A549 (cell line): ENCODE results near the gene TLCD5. TPM values are rescaled to one million over a fixed set of nuclear protein-coding genes. Genes with fewer than 3 reads are reported as not detected.
A peak's percentile ranks its signal among the peaks of the same experiment; 100 is the strongest.

Source experiments
- ATAC-seq, 2 experiments: fragments of 200-7000 bp in 1 of 2; fragments of >200 bp in 1 of 2; cut with Nextera tagmentation in 1 of 2; cut with Tn5 transposase in 1 of 2; 3 replicates each; pipeline versions ENCODE4 v1.8.0 to v1.9.1; 2018 to 2020; ENCODE audit warnings: mild to moderate bottlenecking in 1 of 2, moderate library complexity in 1 of 2
- CTCF ChIA-PET: fragments of 300-600 bp; sonication (Branson Sonifier 250); formaldehyde crosslinking; extraction: SDS; loops from one replicate; lab custom pipeline; 2021; ENCODE audit warnings: antibody characterized with exemption, inconsistent platforms; lab: Yijun Ruan, JAX
- POLR2A ChIA-PET: fragments of 350-600 bp; formaldehyde crosslinking; extraction: SDS; loops from one replicate; lab custom pipeline; 2021; ENCODE audit warnings: antibody characterized with exemption, inconsistent platforms; lab: Yijun Ruan, JAX
- DNase-seq, 2 experiments: peaks; one replicate each; pipeline versions ENCODE4 v3.0.0 to v3.0.0-alpha.2; 2011 to 2016; ENCODE audit warnings: low read depth in 1 of 2, low spot score in 1 of 2
- FAIRE-seq: peaks from 2 replicates; lab custom pipeline; 2011; peaks lifted over from hg19 to GRCh38; lab: Jason Lieb, UNC
- H3K27ac ChIP-seq, 2 experiments: fragments of >200 bp; sonication (Bioruptor Twin); formaldehyde crosslinking; 3 replicates each; pipeline ENCODE4 v1.5.1; 2016 to 2017
- H3K4me1 ChIP-seq: fragments of >200 bp; sonication (Bioruptor Twin); formaldehyde crosslinking; 3 replicates; pipeline ENCODE4 v1.6.1; 2016
- H3K4me2 ChIP-seq: fragments of >200 bp; sonication (Bioruptor Twin); formaldehyde crosslinking; 3 replicates; pipeline ENCODE4 v1.6.1; 2016
- H3K4me3 ChIP-seq: fragments of >200 bp; sonication (Bioruptor Twin); formaldehyde crosslinking; 3 replicates; pipeline ENCODE4 v1.5.1; 2016
- H3K9me3 ChIP-seq: fragments of >200 bp; sonication (Bioruptor Twin); formaldehyde crosslinking; 3 replicates; pipeline ENCODE4 v1.6.1; 2016
- CBX8 ChIP-seq: fragments of 200-600 bp; sonication (generic); IDR thresholded peaks from 2 replicates; pipeline ENCODE4 v1.6.1; 2016
- CHD4 ChIP-seq: fragments of 200-600 bp; sonication (generic); IDR thresholded peaks from 2 replicates; pipeline ENCODE4 v1.6.1; 2016; ENCODE audit warnings: antibody characterized with exemption, mild to moderate bottlenecking, borderline replicate concordance
- CTCF ChIP-seq: fragments of >200 bp; sonication (Bioruptor Twin); formaldehyde crosslinking; IDR thresholded peaks from 3 replicates; pipeline ENCODE4 v1.5.1; 2016
- EHF ChIP-seq: fragments of 250-450 bp; sonication (Bioruptor Pico); IDR thresholded peaks from 2 replicates; pipeline ENCODE4 v1.5.0; 2020; ENCODE audit warnings: mild to moderate bottlenecking
- ESRRA ChIP-seq: fragments of 150-350 bp; IDR thresholded peaks from 2 replicates; pipeline ENCODE4 v1.6.1; 2014; ENCODE audit warnings: mild to moderate bottlenecking, low read length, borderline replicate concordance
- FOSL2 ChIP-seq, 2 experiments: fragments of 450-650 bp in 1 of 2; fragments of >200 bp in 1 of 2; sonication (Bioruptor Twin) in 1 of 2; formaldehyde crosslinking; IDR thresholded peaks; 2 replicates each; pipeline versions ENCODE4 v1.5.0 to v1.6.1; 2016 to 2020; ENCODE audit warnings: mild to moderate bottlenecking in 1 of 2, moderate library complexity in 1 of 2
- FOXS1 ChIP-seq: fragments of 250-450 bp; sonication (Bioruptor Pico); IDR thresholded peaks from 2 replicates; pipeline ENCODE4 v1.5.0; 2020; ENCODE audit warnings: mild to moderate bottlenecking, moderate library complexity
- HDAC2 ChIP-seq: fragments of 200-600 bp; sonication (generic); IDR thresholded peaks from 2 replicates; pipeline ENCODE4 v1.6.1; 2016
- HES2 ChIP-seq: fragments of >200 bp; sonication (Bioruptor Twin); formaldehyde crosslinking; IDR thresholded peaks from 2 replicates; pipeline ENCODE4 v1.6.1; 2016
- JUN ChIP-seq, 2 experiments: fragments of >200 bp; sonication (Bioruptor Twin); formaldehyde crosslinking; IDR thresholded peaks; 2 replicates in 1 of 2; 3 replicates in 1 of 2; pipeline ENCODE4 v1.6.1; 2016 to 2017
- KDM5A ChIP-seq: fragments of 200-600 bp; sonication (generic); IDR thresholded peaks from 2 replicates; pipeline ENCODE4 v1.6.1; 2016; ENCODE audit warnings: antibody characterized with exemption, mild to moderate bottlenecking
- MAZ ChIP-seq: fragments of 150-350 bp; IDR thresholded peaks from 2 replicates; pipeline ENCODE4 v1.6.1; 2014; ENCODE audit warnings: antibody characterized with exemption, low read depth, low read length, borderline replicate concordance
- MYC ChIP-seq: IDR thresholded peaks from 2 replicates; pipeline ENCODE4 v1.6.1; 2012; ENCODE audit warnings: mild to moderate bottlenecking, inconsistent platforms, low read length, improper control_type of control experiment, borderline replicate concordance
- NFE2L2 ChIP-seq: fragments of 150-350 bp; conservative IDR thresholded peaks from 2 replicates; pipeline ENCODE4 v1.6.1; 2014; ENCODE audit warnings: low read length
- NPAS2 ChIP-seq: fragments of 250-450 bp; sonication (Bioruptor Pico); IDR thresholded peaks from 2 replicates; pipeline ENCODE4 v1.8.0; 2022; ENCODE audit warnings: mild to moderate bottlenecking, moderate library complexity, borderline replicate concordance
- PHF8 ChIP-seq: fragments of 200-600 bp; sonication (generic); IDR thresholded peaks from 2 replicates; pipeline ENCODE4 v1.6.1; 2016; ENCODE audit warnings: low read depth, mild to moderate bottlenecking, antibody characterized with exemption, moderate library complexity, borderline replicate concordance
- POLR2A ChIP-seq: IDR thresholded peaks from 2 replicates; pipeline ENCODE4 v1.6.1; 2012; ENCODE audit warnings: mild to moderate bottlenecking, low read length
- RCOR1 ChIP-seq: fragments of 150-350 bp; IDR thresholded peaks from 2 replicates; pipeline ENCODE4 v1.6.1; 2014; ENCODE audit warnings: antibody characterized with exemption, low read length, low read depth
- RNF2 ChIP-seq: fragments of 200-600 bp; sonication (generic); IDR thresholded peaks from 2 replicates; pipeline ENCODE4 v1.6.1; 2016; ENCODE audit warnings: low read depth, mild to moderate bottlenecking, antibody characterized with exemption, moderate library complexity, borderline replicate concordance
- SMC3 ChIP-seq: fragments of >200 bp; sonication (Bioruptor Twin); formaldehyde crosslinking; IDR thresholded peaks from 3 replicates; pipeline ENCODE4 v1.6.1; 2018; ENCODE audit warnings: inconsistent platforms
- SREBF2 ChIP-seq: fragments of 450-650 bp; IDR thresholded peaks from 2 replicates; pipeline ENCODE4 v1.6.1; 2014; ENCODE audit warnings: mild to moderate bottlenecking, moderate library complexity
- TFCP2L1 ChIP-seq: fragments of 250-450 bp; sonication (Bioruptor Pico); IDR thresholded peaks from 2 replicates; pipeline ENCODE4 v1.5.0; 2021; ENCODE audit warnings: mild to moderate bottlenecking
- ZC3H11A ChIP-seq: fragments of 450-650 bp; IDR thresholded peaks from 2 replicates; pipeline ENCODE4 v1.6.1; 2014; ENCODE audit warnings: antibody characterized with exemption, mild to moderate bottlenecking
- ZFP36 ChIP-seq: fragments of 450-650 bp; IDR thresholded peaks from 2 replicates; pipeline ENCODE4 v1.6.1; 2014; ENCODE audit warnings: borderline replicate concordance; ENCODE audit not compliant: partially characterized antibody
- ZNF302 ChIP-seq: fragments of 250-450 bp; sonication (Bioruptor Pico); IDR thresholded peaks from 2 replicates; pipeline ENCODE4 v1.9.0; 2021; ENCODE audit warnings: inconsistent platforms, mild to moderate bottlenecking, moderate library complexity
- ZSCAN20 ChIP-seq: fragments of 250-450 bp; sonication (Bioruptor Pico); IDR thresholded peaks from 2 replicates; pipeline ENCODE4 v1.8.0; 2022; ENCODE audit warnings: mild to moderate bottlenecking, moderate library complexity
- WGBS: methylation state at CpG from one replicate; pipeline ENCODE4 v1.1.6; 2017; ENCODE audit errors: missing lambda C conversion rate; 5-methylcytosine and 5-hydroxymethylcytosine counted together
- polyA plus RNA-seq, 4 experiments: library from polyadenylated mRNA; depleted of rRNA in 3 of 4; stranded (reverse); fragments of >200 nt; fragmentation: RNase III in 1 of 4; extraction: RNeasy Plus Mini Kit Qiagen cat#74134 plus additional on column Dnase treatment in 1 of 4; gene quantifications; 2 replicates in 3 of 4; 3 replicates in 1 of 4; pipeline ENCODE4 v1.2.3, GENCODE V29; 2011 to 2017
- TF ChIP-seq, protein P1 (sequence below): fragments of 250-450 bp; sonication (Bioruptor Pico); IDR thresholded peaks from 2 replicates; pipeline ENCODE4 v1.5.0; 2021; ENCODE audit warnings: mild to moderate bottlenecking, moderate library complexity, borderline replicate concordance
- TF ChIP-seq, protein P2 (sequence below): fragments of 450-650 bp; IDR thresholded peaks from 2 replicates; pipeline ENCODE4 v1.6.1; 2014; ENCODE audit warnings: antibody characterized with exemption

TLCD5 gene
- polyA plus RNA-seq, 2 of the 4 experiments (the other 2 are of a cell fraction), result 5.8 to 12.9 TPM

GRCh38 chr11:120305286-120305685 is 19.8 kb upstream of the TLCD5 start (continued):
- TF ChIP-seq NFE2L2, result no peak

GRCh38 chr11:120306519-120307242 is 18.4 kb upstream of the TLCD5 start:
- Histone ChIP-seq H3K4me3 (no peak overlapping the region), H3K4me1 (peaks cover 16% of the 10 kb centered on the region), H3K4me2 (0 out of 3 replicates have a peak overlapping the region, but pooled peaks have one; percentile 5), H3K9me3 (no peaks in the 10 kb centered on the region), H3K27ac (no peak overlapping the region)
- TF ChIP-seq ZFP36 (no peak), SREBF2 (no peak), FOXS1 (CRISPR knock-in tag) (no peak), KDM5A (no peak), HES2 (no peak), EHF (no peak), HDAC2 (no peak), MYC (no peak), ESRRA (no peak), RCOR1 (no peak), CTCF (no peak; the same call in 2 of the 3 replicates), CHD4 (no peak), ZNF302 (CRISPR knock-in tag) (no peak), PHF8 (no peak), ZC3H11A (no peak), JUN (IDR thresholded peaks at IDR 0.05) (no peak), MAZ (no peak), TFCP2L1 (CRISPR knock-in tag) (no peak)
- TF ChIP-seq, protein P1, sequence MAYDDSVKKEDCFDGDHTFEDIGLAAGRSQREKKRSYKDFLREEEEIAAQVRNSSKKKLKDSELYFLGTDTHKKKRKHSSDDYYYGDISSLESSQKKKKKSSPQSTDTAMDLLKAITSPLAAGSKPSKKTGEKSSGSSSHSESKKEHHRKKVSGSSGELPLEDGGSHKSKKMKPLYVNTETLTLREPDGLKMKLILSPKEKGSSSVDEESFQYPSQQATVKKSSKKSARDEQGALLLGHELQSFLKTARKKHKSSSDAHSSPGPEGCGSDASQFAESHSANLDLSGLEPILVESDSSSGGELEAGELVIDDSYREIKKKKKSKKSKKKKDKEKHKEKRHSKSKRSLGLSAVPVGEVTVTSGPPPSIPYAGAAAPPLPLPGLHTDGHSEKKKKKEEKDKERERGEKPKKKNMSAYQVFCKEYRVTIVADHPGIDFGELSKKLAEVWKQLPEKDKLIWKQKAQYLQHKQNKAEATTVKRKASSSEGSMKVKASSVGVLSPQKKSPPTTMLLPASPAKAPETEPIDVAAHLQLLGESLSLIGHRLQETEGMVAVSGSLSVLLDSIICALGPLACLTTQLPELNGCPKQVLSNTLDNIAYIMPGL, result no peak
- WGBS, result 36% methylated on average over 11 of the region's 11 CpGs
- no peak for FAIRE-seq
- peak; percentile 31 to 65 for DNase-seq
- peak; percentile 67 to 74 for ATAC-seq
- ChIA-PET CTCF (interaction anchor here (1.0 to 15.7 kb wide), 5 partner anchors 8 to 135 kb away, joined by 3 to 407 read pairs (median 3); partner anchors contain the start of gene POU2F3), POLR2A (no interaction called here)

DNA sequence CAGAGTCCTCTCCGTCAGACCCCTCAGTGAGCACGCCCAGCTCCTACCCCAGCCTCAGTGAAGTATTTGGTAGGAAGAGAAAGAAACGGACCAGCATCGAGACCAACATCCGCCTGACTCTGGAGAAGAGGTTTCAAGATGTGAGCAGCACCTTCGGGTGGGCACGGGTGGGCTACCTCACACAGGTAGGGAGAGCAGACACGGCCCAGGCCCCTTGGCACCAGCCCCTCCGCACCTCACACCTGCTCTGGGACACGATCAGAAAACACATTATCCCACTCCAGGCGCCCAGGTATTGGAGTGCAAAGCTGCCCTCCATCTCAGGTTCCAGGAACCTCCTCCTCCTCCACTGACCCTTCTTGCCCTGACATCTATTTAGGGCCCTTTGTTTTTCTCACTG is 17.6 kb upstream of the TLCD5 start:
- 90% methylated on average over 11 of the region's 11 CpGs for WGBS
- H3K4me3 ChIP-seq, result no peak overlapping the region
- no peak overlapping the region for H3K4me2 ChIP-seq
- FAIRE-seq, result no peak
- TF ChIP-seq NFE2L2 (no peak), ZSCAN20 (no peak), TFCP2L1 (CRISPR knock-in tag) (no peak), KDM5A (no peak), POLR2A (no peak), RNF2 (no peak), FOSL2 (IDR thresholded peaks at IDR 0.05) (no peak), FOSL2 (CRISPR knock-in tag; IDR thresholded peaks at IDR 0.05) (no peak), NPAS2 (CRISPR knock-in tag) (no peak), CBX8 (no peak), SMC3 (no peak)
- TF ChIP-seq, protein P2, sequence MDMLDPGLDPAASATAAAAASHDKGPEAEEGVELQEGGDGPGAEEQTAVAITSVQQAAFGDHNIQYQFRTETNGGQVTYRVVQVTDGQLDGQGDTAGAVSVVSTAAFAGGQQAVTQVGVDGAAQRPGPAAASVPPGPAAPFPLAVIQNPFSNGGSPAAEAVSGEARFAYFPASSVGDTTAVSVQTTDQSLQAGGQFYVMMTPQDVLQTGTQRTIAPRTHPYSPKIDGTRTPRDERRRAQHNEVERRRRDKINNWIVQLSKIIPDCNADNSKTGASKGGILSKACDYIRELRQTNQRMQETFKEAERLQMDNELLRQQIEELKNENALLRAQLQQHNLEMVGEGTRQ, result no peak
- TF ChIP-seq, all 56 proteins: peak for 0
- ChIA-PET POLR2A (no interaction called here), CTCF (interaction anchor here (1.0 to 15.7 kb wide), 4 partner anchors 10 to 136 kb away, joined by 3 to 407 read pairs (median 4); partner anchors contain the start of gene POU2F3)
- H3K4me1 ChIP-seq, result peaks cover 16% of the 10 kb centered on the region
- DNase-seq (no peak), ATAC-seq (no peak)
- H3K27ac ChIP-seq, result no peak overlapping the region
- no peaks in the 10 kb centered on the region for H3K9me3 ChIP-seq
